CD4-positive, alpha-beta T cell (primary cell): ENCODE measurements around the gene LSAMP. TPM values are rescaled to one million over a fixed set of nuclear protein-coding genes. Genes with fewer than 3 reads are reported as not detected.

ENCODE experiments used
- ATAC-seq: fragments of 200-7000 bp; cut with Tn5 transposase; one replicate; pipeline ENCODE4 v1.10.0; 2022; ENCODE audit warnings: mild to moderate bottlenecking; ENCODE audit not compliant: poor library complexity
- CTCF ChIA-PET: fragments of 350-600 bp; sonication (Branson Sonifier 250); formaldehyde crosslinking; loops from one replicate; lab custom pipeline; 2021; ENCODE audit warnings: antibody characterized with exemption, inconsistent platforms; lab: Charles Lee
- POLR2A ChIA-PET: fragments of 350-600 bp; sonication (Branson Sonifier 250); formaldehyde crosslinking; loops from one replicate; lab custom pipeline; 2021; ENCODE audit warnings: antibody characterized with exemption, inconsistent platforms; lab: Charles Lee
- DNase-seq, 14 experiments: peaks; one replicate each; pipeline ENCODE4 v3.0.0-alpha.2; 2013 to 2020; ENCODE audit warnings: mixed read lengths in 2 of 14
- H3K27ac ChIP-seq, 2 donors: one replicate each; pipeline versions ENCODE4 v1.5.1 to v1.7.0; 2013; ENCODE audit warnings: low read length in 2 of 2, low read depth in 1 of 2, mild to moderate bottlenecking in 1 of 2
- H3K27me3 ChIP-seq, 2 experiments: 1 replicate in 1 of 2; 2 replicates in 1 of 2; pipeline versions ENCODE4 v1.6.1 to v1.7.0; 2013; ENCODE audit warnings: low read length in 2 of 2, control low read depth in 1 of 2, mild to moderate bottlenecking in 1 of 2, moderate library complexity in 1 of 2; ENCODE audit not compliant: insufficient read depth in 2 of 2, control insufficient read depth in 1 of 2
- H3K36me3 ChIP-seq: one replicate; pipeline ENCODE4 v1.6.1; 2013; ENCODE audit warnings: low read length, control low read depth; ENCODE audit not compliant: insufficient read depth
- H3K4me1 ChIP-seq: one replicate; pipeline ENCODE4 v1.6.1; 2013; ENCODE audit warnings: low read length, control low read depth; ENCODE audit not compliant: insufficient read depth
- H3K4me3 ChIP-seq: one replicate; pipeline ENCODE4 v1.5.1; 2013; ENCODE audit warnings: mild to moderate bottlenecking, low read length, moderate library complexity
- H3K9me3 ChIP-seq, 2 experiments: 1 replicate in 1 of 2; 2 replicates in 1 of 2; pipeline versions ENCODE4 v1.6.1 to v1.7.0; 2013; ENCODE audit warnings: low read length in 2 of 2, mild to moderate bottlenecking in 2 of 2, control low read depth in 1 of 2, moderate library complexity in 1 of 2; ENCODE audit not compliant: control insufficient read depth in 1 of 2, insufficient read depth in 1 of 2
- H3K27ac Mint-ChIP-seq: one replicate; pipeline ENCODE4 v1.8.0; 2020; ENCODE audit warnings: mixed read lengths
- H3K27me3 Mint-ChIP-seq: one replicate; pipeline ENCODE4 v1.8.0; 2021; ENCODE audit warnings: mixed read lengths
- H3K36me3 Mint-ChIP-seq: one replicate; pipeline ENCODE4 v1.8.0; 2021; ENCODE audit warnings: low read depth, mixed read lengths
- H3K4me1 Mint-ChIP-seq: one replicate; pipeline ENCODE4 v1.8.0; 2021; ENCODE audit warnings: low read depth, mixed read lengths
- H3K4me3 Mint-ChIP-seq: one replicate; pipeline ENCODE4 v1.8.0; 2020; ENCODE audit warnings: mild to moderate bottlenecking, mixed read lengths
- H3K9me3 Mint-ChIP-seq: one replicate; pipeline ENCODE4 v1.8.0; 2020; ENCODE audit warnings: mixed read lengths
- CTCF ChIP-seq: fragments of 200-600 bp; IDR thresholded peaks from one replicate; pipeline ENCODE4 v1.8.0; 2022; ENCODE audit warnings: antibody characterized with exemption, mild to moderate bottlenecking
- intact Hi-C, 2 experiments: fragments of 100-400 bp; cut with DNase I in 1 of 2; cut with micrococcal nuclease in 1 of 2; formaldehyde crosslinking; loops; one replicate each; pipeline versions ENCODE4 v1.15.1 to v1.9.0; 2023 to 2025; cut with DNase I, micrococcal nuclease
- total RNA-seq, 174 experiments: library from RNA in 2 of 174; stranded (reverse) in 2 of 174; gene quantifications; one replicate each; pipeline ENCODE4 v1.2.3 and lab custom pipeline; 2021 to 2026

Gene LSAMP
- total RNA-seq, 2 experiments from 2014 or later, result not detected

- H3K27me3 ChIP-seq, result no peaks in the 10 kb centered on the region
- POLR2A ChIA-PET, result no interaction called here
These were observed 411.8 kb downstream of the LSAMP start for GRCh38 chr3:116033516-116033915.

GRCh38 chr3:116032176-116032575 lies 413.1 kb downstream of the LSAMP start:
- Mint-ChIP-seq H3K36me3 (no peaks in the 10 kb centered on the region), H3K9me3 (no peaks in the 10 kb centered on the region), H3K27me3 (no peaks in the 10 kb centered on the region), H3K4me1 (no peaks in the 10 kb centered on the region), H3K4me3 (no peak overlapping the region), H3K27ac (no peak overlapping the region)
- H3K27me3 ChIP-seq, result no peaks in the 10 kb centered on the region
- H3K4me3 ChIP-seq, result no peak overlapping the region
- intact Hi-C loops, result no loop called here
- DNase-seq, result no peak
- H3K9me3 ChIP-seq, result no peaks in the 10 kb centered on the region
- POLR2A ChIA-PET, result no interaction called here
- H3K27ac ChIP-seq, result no peak overlapping the region
- CTCF ChIA-PET, result interaction anchor here (1.2 kb wide), 1 partner anchor 61 kb away, joined by 3 read pairs; no protein-coding TSS in a partner anchor
- H3K36me3 ChIP-seq, result no peaks in the 10 kb centered on the region
- no peak for ATAC-seq
- H3K4me1 ChIP-seq, result no peaks in the 10 kb centered on the region
- TF ChIP-seq CTCF, result no peak

More at GRCh38 chr3:116033516-116033915, 411.8 kb downstream of the LSAMP start:
- H3K27me3 Mint-ChIP-seq, result no peaks in the 10 kb centered on the region
- H3K4me1 ChIP-seq, result no peaks in the 10 kb centered on the region
- intact Hi-C loops, result no loop called here
- no peak overlapping the region for H3K4me3 ChIP-seq
- H3K36me3 Mint-ChIP-seq, result no peaks in the 10 kb centered on the region
- H3K4me3 Mint-ChIP-seq, result no peak overlapping the region
- TF ChIP-seq CTCF, result no peak
- no peaks in the 10 kb centered on the region for H3K36me3 ChIP-seq
- H3K9me3 ChIP-seq, result no peaks in the 10 kb centered on the region
- ATAC-seq (no peak), DNase-seq (no peak)
- no peaks in the 10 kb centered on the region for H3K9me3 Mint-ChIP-seq
- CTCF ChIA-PET, result no interaction called here
- no peak overlapping the region for H3K27ac Mint-ChIP-seq
- H3K4me1 Mint-ChIP-seq, result no peaks in the 10 kb centered on the region
- no peak overlapping the region for H3K27ac ChIP-seq

- Mint-ChIP-seq H3K27me3 (no peaks in the 10 kb centered on the region), H3K4me3 (no peak overlapping the region), H3K36me3 (no peaks in the 10 kb centered on the region), H3K27ac (no peak overlapping the region), H3K4me1 (no peaks in the 10 kb centered on the region), H3K9me3 (peaks cover 2% of the 10 kb centered on the region)
- no peak overlapping the region for H3K4me3 ChIP-seq
- no peak for ATAC-seq
- ChIA-PET CTCF (no interaction called here), POLR2A (no interaction called here)
- H3K27me3 ChIP-seq, result no peaks in the 10 kb centered on the region
- no peak for TF ChIP-seq CTCF
- no peaks in the 10 kb centered on the region for H3K4me1 ChIP-seq
- H3K9me3 ChIP-seq, result no peaks in the 10 kb centered on the region
- no peaks in the 10 kb centered on the region for H3K36me3 ChIP-seq
- DNase-seq, result no peak
- intact Hi-C loops, result no loop called here
- no peak overlapping the region for H3K27ac ChIP-seq
These were observed 415.0 kb downstream of the LSAMP start for GRCh38 chr3:116030131-116030850.
